Heart left ventricle (tissue), 16 donors: Measurements from ENCODE around the gene BTRC. TPM values are rescaled to one million over a fixed set of nuclear protein-coding genes. Genes with fewer than 3 reads are reported as not detected.

Source experiments
- ATAC-seq, 4 donors: fragments of 200-7000 bp; cut with Tn5 transposase; one replicate each; pipeline ENCODE4 v1.9.1; 2020 to 2022; ENCODE audit warnings: moderate library complexity in 4 of 4, mild to moderate bottlenecking in 3 of 4, moderate number of reproducible peaks in 1 of 4
- DNase-seq, 5 donors: peaks; one replicate each; pipeline ENCODE4 v3.0.0-alpha.2; 2020
- H3K27ac ChIP-seq, 12 donors: fragments of 200-600 bp; sonication (generic) in 4 of 12; one replicate each; pipeline versions ENCODE4 v1.5.0 to v1.8.0; 2016 to 2022; ENCODE audit warnings: mild to moderate bottlenecking in 2 of 12
- H3K27me3 ChIP-seq, 9 donors: fragments of 200-600 bp; sonication (generic) in 2 of 9; one replicate each; pipeline versions ENCODE4 v1.5.1 to v1.8.0; 2016 to 2022; ENCODE audit warnings: mild to moderate bottlenecking in 3 of 9
- H3K36me3 ChIP-seq, 9 donors: fragments of 200-600 bp; sonication (generic) in 2 of 9; one replicate each; pipeline versions ENCODE4 v1.5.0 to v1.8.0; 2018 to 2022; ENCODE audit warnings: mild to moderate bottlenecking in 2 of 9
- H3K4me1 ChIP-seq, 12 donors: fragments of 200-600 bp; sonication (generic) in 4 of 12; one replicate each; pipeline versions ENCODE4 v1.5.0 to v1.8.0; 2016 to 2022; ENCODE audit warnings: mild to moderate bottlenecking in 3 of 12
- H3K4me3 ChIP-seq, 12 donors: fragments of 200-600 bp; sonication (generic) in 4 of 12; one replicate each; pipeline versions ENCODE4 v1.5.0 to v1.8.0; 2017 to 2022; ENCODE audit warnings: mild to moderate bottlenecking in 9 of 12, moderate library complexity in 4 of 12
- H3K9me3 ChIP-seq, 12 donors: fragments of 200-600 bp; sonication (generic) in 4 of 12; one replicate each; pipeline versions ENCODE4 v1.5.0 to v1.8.0; 2016 to 2022; ENCODE audit warnings: mild to moderate bottlenecking in 1 of 12
- CTCF ChIP-seq, 12 donors: fragments of 200-600 bp; sonication (generic) in 4 of 12; IDR thresholded peaks; one replicate each; pipeline versions ENCODE4 v1.5.0 to v1.8.0; 2018 to 2022; ENCODE audit warnings: antibody characterized with exemption in 12 of 12, mild to moderate bottlenecking in 5 of 12
- POLR2A ChIP-seq, 2 donors: fragments of 450-650 bp; IDR thresholded peaks; one replicate each; pipeline ENCODE4 v1.6.1; 2017; ENCODE audit warnings: antibody characterized with exemption in 2 of 2, mild to moderate bottlenecking in 2 of 2, moderate library complexity in 2 of 2
- WGBS, 4 donors: extraction: QIAGEN DNeasy Blood & Tissue Kit in 2 of 4; methylation state at CpG; one replicate each; pipeline versions ENCODE4 v1.1.5 to v1.1.7; 2013 to 2018; 5-methylcytosine and 5-hydroxymethylcytosine counted together
- intact Hi-C, 10 donors: fragments of 100-400 bp; cut with DNase I; formaldehyde crosslinking; loops; one replicate each; pipeline versions ENCODE4 v1.11.1 to v1.14.2; 2022
- polyA plus RNA-seq, 2 donors: library from polyadenylated mRNA; stranded (reverse); fragments of 200-250 nt; gene quantifications; one replicate each; pipeline ENCODE4 v1.2.3, GENCODE V29; 2013
- total RNA-seq, 9 donors: library from RNA; depleted of rRNA in 2 of 9; stranded (reverse); fragments of >200 nt in 2 of 9; fragmentation: NEBNext Ultra II Directional in 3 of 9; extraction: Animal tissue kit (Norgen Biotek cat#: 25700) in 3 of 9; gene quantifications; one replicate each; pipeline versions ENCODE4 v1.1.0 to v1.2.4, GENCODE V29; 2016 to 2023
- donor health status: ischemic (EF 13 %, LVEDD 7.1; RV severe dilation, severe dysfunction).
- donor health status: healthy with polysubstance abuse.
- donor health status: DM: no; HTN: yes; CAD: no.
- donor health status: DM: no; HTN: no; CAD: no.
- donor health status: ischemic (EF 25% LVEDD 6.9; RV normal size, moderate dysfunction).
- donor health status: ischemic (EF 25% LVEDD 5.7; RV mildly dilated, moderate dysfunction).
- donor health status: healthy.
- donor health status: DM: yes; HTN: yes; CAD: no.
- donor health status: ischemic (EF 35%, LVEDD 5.7; RV mildly dilated, moderate dysfunction).
- donor health status: nonischemic (EF 11% LVEDD 7.7; RV severe dilation, severe dysfunction).
- donor health status: DM: yes; HTN: yes; CAD: no.
- donor health status: PGD.
- donor health status: ischemic (EF 29% LVEDD 5.4; RV normal size, mild dysfunction).
- donor health status: nonischemic (EF 23%, LVEDD 6.1; RV moderate dilation, normal function).

BTRC gene
- total and polyA plus RNA-seq, 11 donors, result 10.7 to 53.5 (median 32.1) TPM

- no peak for TF ChIP-seq CTCF (IDR thresholded peaks at IDR 0.05)
- H3K9me3 ChIP-seq, result peaks cover 0 to 14% (median 10%) of the 10 kb centered on the region in 12 donors
- WGBS, 4 donors, result 81 to 92% (median 83%) methylated on average over 2 of the region's 2 CpGs
- peaks cover 0 to 18% (median 14%) of the 10 kb centered on the region in 12 donors for H3K4me1 ChIP-seq
- DNase-seq, result no peak
- no peak overlapping the region for H3K4me3 ChIP-seq
- no peak overlapping the region for H3K27ac ChIP-seq
- ATAC-seq, result no peak
- H3K36me3 ChIP-seq, result peaks cover 0 to 5% (median 0%) of the 10 kb centered on the region in 9 donors
- H3K27me3 ChIP-seq, result peaks cover 4 to 24% (median 13%) of the 10 kb centered on the region in 9 donors
- intact Hi-C loops, result loop anchor here in 9 of 10 donors (5.0 to 10.0 kb wide), 7 partner anchors 270 to 410 kb away; no protein-coding TSS in a partner anchor
Observed at GRCh38 chr10:101572785-101573184, 218.8 kb downstream of the BTRC start.

- H3K36me3 ChIP-seq, result peaks cover 0 to 17% (median 6%) of the 10 kb centered on the region in 9 donors
- intact Hi-C loops, result loop anchor here in 9 of 10 donors (5.0 to 10.0 kb wide), 7 partner anchors 272 to 412 kb away; no protein-coding TSS in a partner anchor
- ATAC-seq (no peak), DNase-seq (no peak)
- H3K9me3 ChIP-seq, result peaks cover 0 to 14% (median 10%) of the 10 kb centered on the region in 12 donors
- H3K27me3 ChIP-seq, result peaks cover 4 to 11% (median 9%) of the 10 kb centered on the region in 9 donors
- peaks cover 0 to 18% (median 14%) of the 10 kb centered on the region in 12 donors for H3K4me1 ChIP-seq
- WGBS, 4 donors, result 85 to 93% (median 91%) methylated on average over 25 of the region's 25 CpGs
- no peak for TF ChIP-seq CTCF (IDR thresholded peaks at IDR 0.05)
- TF ChIP-seq POLR2A (IDR thresholded peaks at IDR 0.05), result no peak
- H3K4me3 ChIP-seq, result no peak overlapping the region
- no peak overlapping the region for H3K27ac ChIP-seq
Observed at GRCh38 chr10:101573885-101574753, 220.2 kb downstream of the BTRC start.

- peaks cover 0 to 9% (median 6%) of the 10 kb centered on the region in 12 donors for H3K4me1 ChIP-seq
- H3K36me3 ChIP-seq, result peaks cover 0 to 27% (median 16%) of the 10 kb centered on the region in 9 donors
- DNase-seq (no peak), ATAC-seq (no peak)
- intact Hi-C loops, result loop anchor here in 3 of 10 donors (10.0 kb wide), 2 partner anchors 280 to 300 kb away; no protein-coding TSS in a partner anchor
- no peak overlapping the region for H3K27ac ChIP-seq
- WGBS, 4 donors, result 86 to 100% (median 92%) methylated on average over 1 to 3 of the region's 3 CpGs; no CpG with 5 or more reads in 1 of the 4 donors
- peaks cover 0 to 14% (median 10%) of the 10 kb centered on the region in 12 donors for H3K9me3 ChIP-seq
- TF ChIP-seq POLR2A (IDR thresholded peaks at IDR 0.05) (no peak), CTCF (IDR thresholded peaks at IDR 0.05) (no peak)
- H3K27me3 ChIP-seq, result peaks cover 0 to 1% (median 0%) of the 10 kb centered on the region in 9 donors
- no peak overlapping the region for H3K4me3 ChIP-seq
Observed at GRCh38 chr10:101575091-101575490, 221.1 kb downstream of the BTRC start.
